ENCODE measurements around the gene AK1.
"Not testable (repeated sequence)": the region's sequence is repeated elsewhere in the genome, so short reads cannot be mapped to it uniquely, and the experiment has no call there.

AK1 gene

GRCh38 chr9:127881715-127882114 lies 4.2 kb upstream of the AK1 start:
- DNase-seq, result not testable (repeated sequence)

GRCh38 chr9:127880143-127880542 lies 2.7 kb upstream of the AK1 start:
- DNase-seq, result no peak

GRCh38 chr9:127878652-127879390 lies 1.3 kb upstream of the AK1 start:
- no peak for DNase-seq

GRCh38 chr9:127878001-127878651 lies 651 bp upstream of the AK1 start:
- DNase-seq, result no peak

- no peak for DNase-seq
Observed at GRCh38 chr9:127876764-127877562, 512 bp downstream of the AK1 start.

- DNase-seq, result no peak
Observed at GRCh38 chr9:127876026-127876763, 1.3 kb downstream of the AK1 start.

DNA sequence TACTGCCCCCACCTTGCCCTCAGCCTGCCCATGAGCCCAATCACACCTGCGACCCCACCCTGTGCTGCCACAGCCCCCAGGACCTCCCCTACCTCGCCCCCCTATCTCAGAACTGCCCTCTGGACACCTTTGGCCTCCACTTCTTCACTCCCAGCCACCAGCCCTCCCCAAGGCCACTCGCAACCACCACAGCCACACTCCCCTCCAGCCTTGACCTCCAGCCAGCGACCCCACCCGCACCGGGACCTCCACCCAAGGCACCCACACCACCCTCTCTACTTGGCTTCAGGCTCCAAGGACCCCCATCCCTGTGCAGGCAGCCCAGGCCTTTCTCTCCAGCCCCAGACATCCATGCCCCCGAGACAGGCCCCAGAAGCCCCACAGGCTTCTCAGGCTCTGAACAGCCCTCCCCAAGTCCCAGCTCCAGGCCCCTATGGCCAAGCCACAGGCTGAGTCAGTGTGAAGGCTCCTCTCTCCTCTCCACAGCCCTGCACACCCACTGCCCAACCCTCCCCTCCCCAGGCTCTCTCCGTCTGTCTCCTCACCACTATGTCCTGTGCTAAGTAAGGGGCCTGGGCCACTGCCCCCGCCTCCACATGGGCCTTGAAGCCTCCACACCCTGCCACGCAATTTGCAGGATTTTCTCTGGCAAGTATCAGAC lies 2.0 kb downstream of the AK1 start:
- DNase-seq, result no peak

DNA sequence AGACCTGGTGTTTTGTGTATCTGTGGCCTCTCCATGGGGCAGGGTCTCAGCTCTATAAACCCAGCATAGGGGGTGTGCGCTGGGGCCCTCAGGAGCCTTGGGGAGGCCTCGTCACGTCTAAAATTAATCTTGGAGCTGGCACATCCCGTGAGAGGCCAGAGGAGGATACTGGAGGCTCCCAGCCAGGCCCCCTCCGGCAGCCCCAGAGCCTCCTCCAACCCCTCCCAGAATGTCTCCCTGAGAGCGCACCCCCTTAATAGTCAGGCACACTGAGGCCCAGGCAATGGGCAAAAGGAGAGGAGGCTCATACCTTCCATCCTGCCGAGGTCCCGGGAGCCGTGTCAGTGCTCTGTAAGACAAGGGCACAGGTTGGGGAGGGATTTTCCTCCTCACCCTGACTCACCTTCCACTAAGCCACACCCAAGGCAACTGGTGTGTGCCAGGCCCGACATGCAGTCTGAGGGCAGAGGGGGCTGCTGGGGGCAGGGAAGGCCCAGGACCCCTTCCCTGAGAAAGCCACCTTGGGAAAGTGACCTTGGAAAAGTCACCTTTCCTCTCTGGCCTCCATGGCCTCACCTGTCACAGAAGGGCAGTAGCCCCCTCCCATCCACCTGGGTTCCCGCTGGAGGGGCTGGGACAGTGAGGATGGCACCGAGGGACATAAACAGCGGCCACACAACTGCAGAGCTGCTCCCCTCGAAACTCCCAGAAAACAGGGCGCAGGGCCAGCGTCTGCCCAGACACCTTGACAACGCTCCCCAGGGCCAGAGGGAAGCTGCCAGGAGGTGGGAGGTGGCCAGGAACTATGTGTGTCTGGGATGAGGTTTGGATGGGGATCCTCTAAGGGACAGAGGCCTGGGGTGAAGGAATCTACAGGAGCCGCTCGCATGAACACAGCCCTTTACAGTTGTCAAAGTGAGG lies 2.9 kb downstream of the AK1 start:
- DNase-seq, result no peak

GRCh38 chr9:127873886-127874285 lies 3.6 kb downstream of the AK1 start:
- DNase-seq, result no peak

- no peak for DNase-seq
Observed at GRCh38 chr9:127873223-127873691, 4.2 kb downstream of the AK1 start.

DNA sequence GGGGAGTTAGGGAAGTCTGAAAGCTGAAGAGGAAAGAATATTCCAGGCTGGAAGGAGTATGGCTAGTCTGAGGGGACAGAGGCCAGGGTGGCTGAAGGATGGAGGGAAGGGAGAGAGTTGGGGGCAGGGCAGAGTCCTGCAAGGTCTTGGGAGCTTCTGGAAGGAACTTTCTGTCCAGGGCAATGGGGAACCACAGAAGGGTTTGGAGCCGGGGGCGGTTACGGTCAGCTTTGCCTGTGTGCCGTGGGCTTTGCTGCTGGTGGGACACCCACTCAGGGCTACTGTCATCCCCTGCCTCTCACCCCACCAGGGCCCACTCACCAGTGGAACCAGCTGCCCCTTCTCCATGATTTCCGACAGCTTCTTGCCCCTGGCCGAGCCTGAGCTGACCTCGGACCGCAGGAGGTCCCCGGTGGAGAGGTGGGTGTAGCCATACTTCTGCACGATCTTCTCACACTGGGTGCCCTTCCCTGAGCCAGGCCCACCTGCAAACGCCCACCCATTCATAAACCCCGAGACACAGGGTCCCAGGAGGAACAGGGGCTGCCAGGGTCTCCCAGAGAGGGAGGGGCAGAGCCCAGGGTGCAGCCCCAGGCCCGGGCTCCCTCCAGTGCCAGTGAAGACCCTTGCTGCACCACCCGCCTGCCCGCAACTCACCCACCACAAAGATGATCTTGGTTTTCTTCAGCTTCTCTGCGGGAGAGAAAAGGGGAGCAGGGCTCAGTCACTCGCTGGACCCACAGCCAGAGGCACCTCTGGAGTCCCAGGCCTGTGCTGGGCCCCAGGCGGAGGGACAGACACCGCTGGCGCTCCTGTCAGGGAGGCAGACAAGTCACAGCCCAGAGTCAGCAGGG lies 4.9 kb downstream of the AK1 start:
- no peak for DNase-seq

- DNase-seq, result no peak
Observed at GRCh38 chr9:127871531-127871930, 5.9 kb downstream of the AK1 start.

DNA sequence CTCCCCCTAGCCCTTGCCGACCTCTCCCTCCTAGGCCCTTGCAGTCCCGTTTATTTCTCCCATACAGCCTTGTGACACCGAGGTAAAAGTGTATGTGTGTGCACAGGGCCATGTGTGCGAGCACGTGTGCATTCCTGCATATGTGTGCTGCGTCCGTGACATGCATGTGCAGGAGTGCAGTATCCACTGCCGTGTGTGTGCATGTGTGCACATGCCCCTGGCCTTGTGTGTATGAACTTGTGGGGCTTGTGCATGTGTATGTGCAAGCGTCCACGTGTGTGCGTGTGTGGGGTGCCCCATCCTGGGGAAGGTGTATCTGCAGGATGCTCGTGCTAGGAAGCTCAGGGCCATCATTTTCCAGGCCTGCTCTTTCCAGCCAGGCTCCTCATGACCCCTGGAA lies 6.6 kb downstream of the AK1 start:
- no peak for DNase-seq

DNA sequence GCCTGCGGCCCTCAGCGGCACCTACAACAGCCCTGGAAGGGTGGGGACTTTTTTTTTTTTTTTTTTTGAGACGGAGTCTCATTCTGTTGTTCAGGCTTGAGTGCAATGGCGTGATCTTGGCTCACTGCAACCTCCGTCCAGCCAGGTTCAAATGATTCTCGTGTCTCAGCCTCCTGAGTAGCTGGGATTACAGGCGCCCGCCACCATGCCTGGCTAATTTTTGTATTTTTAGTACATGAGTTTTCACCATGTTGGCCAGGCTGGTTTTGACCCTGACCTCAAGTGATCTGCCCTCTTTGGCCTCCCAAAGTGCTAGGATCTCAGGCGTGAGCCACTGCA lies 7.4 kb downstream of the AK1 start:
- not testable (repeated sequence) for DNase-seq

DNA sequence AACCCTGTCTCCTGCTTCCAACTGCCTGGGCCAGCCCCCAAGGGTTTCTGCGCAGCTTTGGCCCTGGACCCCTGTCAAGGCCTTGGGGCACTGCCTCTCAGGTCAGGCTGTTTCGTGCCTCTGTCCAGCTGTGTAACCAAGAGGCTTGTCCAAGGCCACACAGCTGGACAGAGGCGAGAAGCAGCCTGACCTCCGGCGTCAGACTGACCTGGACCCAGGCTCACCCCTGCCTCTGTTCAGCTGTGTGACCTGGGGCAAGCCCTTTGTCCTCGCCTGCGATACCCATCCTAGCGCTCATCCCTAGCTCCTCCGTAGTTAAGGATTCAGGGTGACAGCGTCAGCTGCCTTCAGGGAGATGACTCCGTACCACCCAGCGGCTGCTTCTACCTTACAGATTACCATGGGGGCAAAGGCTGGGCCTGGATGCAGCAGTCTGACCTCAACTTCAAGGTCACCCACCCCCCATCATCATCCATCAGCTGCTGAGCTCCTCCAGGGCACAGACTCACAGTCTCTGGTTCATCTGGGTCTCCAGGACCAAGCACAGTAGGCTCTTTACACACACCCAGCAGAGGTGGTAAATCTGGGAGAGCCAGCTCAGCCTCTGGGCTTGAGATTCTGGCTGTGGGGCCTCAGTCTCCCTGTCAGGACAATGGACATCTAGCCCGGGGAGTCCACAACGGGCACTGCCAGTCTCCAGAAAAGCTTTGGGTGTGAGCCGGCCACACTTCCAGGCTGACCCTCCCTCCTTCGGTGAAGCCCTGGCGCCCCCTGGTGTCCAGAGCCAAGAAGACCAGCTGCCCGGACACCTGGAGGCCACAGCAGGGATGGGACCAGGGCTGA lies 7.9 kb downstream of the AK1 start:
- peak; percentile 24 for DNase-seq

GRCh38 chr9:127868278-127868902 lies 9.1 kb downstream of the AK1 start:
- DNase-seq, result no peak

DNA sequence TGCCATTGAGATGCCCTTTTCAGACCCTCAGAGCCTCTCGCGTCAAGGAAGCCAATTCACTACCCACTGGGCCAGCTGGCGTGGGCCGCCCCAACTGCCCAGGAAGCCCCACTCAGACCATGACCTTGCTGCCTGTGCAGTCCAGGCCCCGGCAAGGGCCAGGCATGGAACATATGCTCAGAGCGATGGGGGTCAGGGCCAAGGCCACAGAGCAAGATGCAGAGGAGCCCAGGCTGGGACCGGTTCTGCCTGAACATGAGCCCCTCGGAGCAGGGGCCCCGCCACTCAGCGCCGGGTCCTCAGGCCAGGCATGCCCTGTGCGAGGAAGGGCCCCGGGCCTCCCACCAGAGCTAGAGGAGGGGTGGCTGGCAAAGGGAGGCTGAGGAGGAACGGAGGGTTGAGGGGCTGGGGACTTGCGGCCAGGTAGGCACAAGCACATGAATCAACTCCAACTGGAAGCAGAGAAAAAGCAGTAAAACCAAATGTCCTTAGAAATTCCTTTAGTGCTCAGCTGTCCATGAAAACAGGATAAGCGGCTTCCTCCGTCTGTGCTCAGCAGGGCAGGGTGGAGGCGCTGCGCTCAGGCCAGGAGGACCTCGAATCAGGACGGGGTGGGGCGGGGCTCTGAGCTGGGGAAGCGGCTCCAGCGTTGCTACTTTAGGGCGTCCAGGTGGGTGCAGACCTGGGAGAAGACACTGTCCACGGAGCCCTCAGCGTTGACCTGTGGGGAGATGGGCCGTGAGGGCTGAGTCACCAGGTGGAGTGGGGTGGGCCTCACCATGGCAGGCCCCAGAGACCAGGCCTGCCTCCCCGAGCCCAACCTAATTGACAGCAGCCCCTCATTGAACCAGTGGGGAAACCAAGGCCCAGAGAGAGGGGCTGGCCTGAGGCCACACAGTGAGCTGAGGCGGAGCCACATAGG lies 9.9 kb downstream of the AK1 start:
- DNase-seq, result no peak

DNA sequence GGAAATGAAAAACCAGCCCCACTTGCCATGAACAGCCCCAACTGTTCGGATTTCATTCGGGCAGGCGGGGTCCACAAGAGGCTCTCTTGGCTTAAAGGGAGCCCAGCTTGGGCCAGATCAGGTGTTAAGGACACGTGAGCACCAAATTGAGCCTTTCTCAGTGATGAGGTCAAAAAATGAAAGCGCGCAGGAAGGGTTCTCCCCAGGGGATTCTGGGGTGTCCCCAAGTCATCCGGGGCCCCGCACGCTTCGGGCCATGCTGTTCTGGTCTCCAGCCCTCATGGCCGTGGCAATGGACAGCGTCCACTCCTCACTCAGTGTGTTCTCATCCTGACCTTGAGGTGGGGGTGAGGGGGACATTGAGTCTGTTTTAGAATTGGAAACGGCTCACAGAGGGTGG lies 10.9 kb downstream of the AK1 start:
- no peak for DNase-seq
